Activated gamma-delta T cell (primary cell): Measurements from ENCODE around the gene CTBS.

Source experiments
- DNase-seq: peaks from one replicate; lab custom pipeline; 2025; lab: John Stamatoyannopoulos, UW

CTBS gene

GRCh38 chr1:84506002-84506728 is 68.1 kb downstream of the CTBS start, which contains the start of the genes GNG5 and SPATA1:
GNG5 (minus strand) TSS chr1:84506581; CDS start chr1:84506091, 490 bp downstream.
SPATA1 (plus strand) TSS chr1:84506386; CDS start chr1:84516360, 9,974 bp downstream.
- peak; percentile 97 for DNase-seq

DNA sequence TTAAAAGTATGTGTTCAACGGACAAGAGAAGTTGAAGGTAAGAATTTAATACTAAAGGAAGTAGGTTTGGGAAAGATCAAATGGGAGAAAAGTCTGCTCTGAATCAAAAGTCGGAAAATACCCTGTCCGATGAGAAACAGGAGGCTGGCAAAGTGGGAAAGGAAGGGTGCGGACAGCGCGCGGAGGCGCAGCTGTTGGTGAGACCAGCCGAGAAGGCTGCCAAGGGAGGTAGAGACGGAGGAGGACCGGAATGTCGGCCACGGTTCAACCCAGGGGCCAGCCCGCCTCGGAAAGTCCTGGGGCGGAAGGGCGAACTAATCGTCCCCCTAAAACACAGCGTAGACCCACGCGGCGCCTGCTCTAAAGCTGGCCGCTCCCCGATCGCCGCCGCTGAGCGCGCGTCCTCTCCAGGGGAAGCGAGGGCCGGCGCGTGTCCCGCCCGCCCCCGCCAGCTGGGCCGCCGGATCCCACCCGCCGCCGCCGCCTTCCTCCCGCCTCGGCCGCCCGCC is 68.7 kb downstream of the CTBS start:
- DNase-seq: peak; percentile 72

- no peak for DNase-seq
Measured at GRCh38 chr1:84504580-84505492, 69.4 kb downstream of the CTBS start.

GRCh38 chr1:84502927-84503326 is 71.3 kb downstream of the CTBS start:
- DNase-seq: no peak
